Keratinocyte (primary cell): ENCODE data around the gene TRPM3.

ENCODE experiments used
- CTCF ChIP-seq, 3 experiments: IDR thresholded peaks in 1 of 3; conservative IDR thresholded peaks in 1 of 3; optimal IDR thresholded peaks in 1 of 3; 2 replicates in 2 of 3; 3 replicates in 1 of 3; pipeline versions ENCODE3 to v1.5.1; 2011; ENCODE audit warnings: low read length in 3 of 3, mild to moderate bottlenecking in 3 of 3, moderate library complexity in 2 of 3, control low read depth in 1 of 3, inconsistent platforms in 1 of 3; ENCODE audit not compliant: insufficient read depth in 2 of 3; ENCODE audit errors: extremely low read depth in 1 of 3
- EZH2 ChIP-seq: IDR thresholded peaks from one replicate; pipeline ENCODE4 v1.6.1; 2012; ENCODE audit warnings: inconsistent platforms, mild to moderate bottlenecking, low read length, moderate library complexity

DNA sequence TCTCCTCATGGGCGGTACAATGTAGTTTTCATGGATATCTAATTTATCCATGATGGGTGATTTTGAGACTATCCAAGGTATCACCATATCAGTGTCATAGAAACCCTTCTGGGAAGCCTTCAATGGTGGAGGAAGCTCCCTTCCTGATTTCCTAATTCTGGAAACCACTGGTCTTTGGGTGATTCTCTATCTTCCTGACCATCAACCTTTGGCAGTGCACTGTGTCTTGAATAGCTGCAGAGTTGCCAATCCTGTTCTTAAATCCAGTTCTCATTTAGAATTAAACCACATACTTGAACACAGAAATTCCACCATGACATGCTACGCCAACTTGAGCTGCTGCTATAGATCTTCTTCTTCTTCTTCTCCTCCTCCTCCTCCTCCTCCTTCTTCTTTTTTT lies 545.3 kb downstream of the TRPM3 start:
- no peak for TF ChIP-seq CTCF (optimal IDR thresholded peaks at IDR 0.05 in 1 of 3, IDR thresholded peaks at IDR 0.05 in 1 of 3, conservative IDR thresholded peaks at IDR 0.05 in 1 of 3; ENCODE audit: extremely low read depth in 1 of 3, insufficient read depth in 2 of 3, low read length in 3 of 3)
- no peak for TF ChIP-seq EZH2
